ENCODE data around the gene CLTB. TPM values are rescaled to one million over a fixed set of nuclear protein-coding genes. Genes with fewer than 3 reads are reported as not detected.

CLTB gene
- polyA plus RNA-seq, 1 donor: 137 TPM

- Histone ChIP-seq H3K4me3 (ENCODE audit: low read length) (no peak overlapping the region), H3K27me3 (ENCODE audit: control insufficient read depth, insufficient read depth, low read length) (no peaks in the 10 kb centered on the region), H3K9me3 (ENCODE audit: control insufficient read depth, low read depth, low read length) (no peaks in the 10 kb centered on the region), H3K27ac (ENCODE audit: low read length) (no peak overlapping the region), H3K4me1 (ENCODE audit: control insufficient read depth, insufficient read depth, low read length) (no peaks in the 10 kb centered on the region), H3K36me3 (ENCODE audit: control insufficient read depth, insufficient read depth, low read length) (peaks cover 53% of the 10 kb centered on the region)
- DNase-seq: no peak
- WGBS (ENCODE audit: insufficient coverage, low lambda C conversion rate): 80% methylated on average over 1 of the region's 15 CpGs
Measured at GRCh38 chr5:176383248-176383905, 33.0 kb downstream of the CLTB start.

- no peaks in the 10 kb centered on the region for H3K27me3 ChIP-seq (ENCODE audit: control insufficient read depth, insufficient read depth, low read length)
- no peak overlapping the region for H3K27ac ChIP-seq (ENCODE audit: low read length)
- no peaks in the 10 kb centered on the region for H3K4me1 ChIP-seq (ENCODE audit: control insufficient read depth, insufficient read depth, low read length)
- no peak overlapping the region for H3K4me3 ChIP-seq (ENCODE audit: low read length)
- WGBS (ENCODE audit: insufficient coverage, low lambda C conversion rate): no CpG with 5 or more reads among the region's 3 CpGs
- H3K36me3 ChIP-seq (ENCODE audit: control insufficient read depth, insufficient read depth, low read length): peaks cover 53% of the 10 kb centered on the region
- no peak for DNase-seq
- no peaks in the 10 kb centered on the region for H3K9me3 ChIP-seq (ENCODE audit: control insufficient read depth, low read depth, low read length)
Measured at GRCh38 chr5:176382721-176383120, 33.6 kb downstream of the CLTB start.

DNA sequence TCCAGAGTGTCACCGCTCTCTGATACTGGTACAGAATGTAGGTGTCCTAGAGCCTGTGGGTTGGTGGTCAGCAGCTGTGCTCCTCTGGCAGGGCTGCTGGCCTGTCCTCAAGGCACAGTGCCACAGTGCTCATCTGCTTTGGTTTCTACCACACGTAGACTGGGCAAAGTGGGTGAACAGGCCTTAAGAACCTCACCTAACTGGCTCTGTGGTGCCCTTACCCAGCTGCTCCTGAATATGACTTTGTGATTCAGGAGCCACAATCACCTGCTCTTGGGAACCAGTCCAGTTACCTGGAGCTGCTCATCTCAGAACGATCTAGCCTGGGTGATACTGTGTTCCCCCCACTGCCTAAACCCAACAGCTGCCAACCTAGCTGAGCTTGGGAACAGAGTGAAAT, 34.4 kb downstream of the CLTB start:
- WGBS (ENCODE audit: insufficient coverage, low lambda C conversion rate): no CpG with 5 or more reads among the region's 3 CpGs
- H3K36me3 ChIP-seq (ENCODE audit: control insufficient read depth, insufficient read depth, low read length): peaks cover 53% of the 10 kb centered on the region
- H3K27me3 ChIP-seq (ENCODE audit: control insufficient read depth, insufficient read depth, low read length): no peaks in the 10 kb centered on the region
- no peaks in the 10 kb centered on the region for H3K4me1 ChIP-seq (ENCODE audit: control insufficient read depth, insufficient read depth, low read length)
- no peak for DNase-seq
- H3K27ac ChIP-seq (ENCODE audit: low read length): no peak overlapping the region
- H3K9me3 ChIP-seq (ENCODE audit: control insufficient read depth, low read depth, low read length): no peaks in the 10 kb centered on the region
- no peak overlapping the region for H3K4me3 ChIP-seq (ENCODE audit: low read length)

DNA sequence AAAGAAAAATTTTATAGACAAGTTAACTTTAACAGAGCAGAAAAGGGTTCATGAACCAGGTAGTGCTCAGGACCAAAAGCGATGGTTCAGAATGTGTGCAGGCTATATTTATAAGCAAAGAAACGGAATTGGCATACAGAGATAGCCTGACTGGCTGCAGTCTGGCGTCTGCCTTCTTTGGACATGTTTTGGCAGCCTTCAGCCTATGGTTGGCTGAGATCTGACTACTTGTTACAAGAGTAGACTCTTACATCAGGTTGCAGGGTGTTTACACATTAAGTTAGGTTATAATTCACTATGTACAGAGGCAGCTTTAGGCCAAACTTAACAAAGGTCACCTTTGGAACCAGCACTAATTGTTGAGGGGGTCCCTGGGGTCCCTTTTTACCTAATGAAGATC, 34.9 kb downstream of the CLTB start:
- Histone ChIP-seq H3K27me3 (ENCODE audit: control insufficient read depth, insufficient read depth, low read length) (no peaks in the 10 kb centered on the region), H3K27ac (ENCODE audit: low read length) (no peak overlapping the region), H3K36me3 (ENCODE audit: control insufficient read depth, insufficient read depth, low read length) (peaks cover 48% of the 10 kb centered on the region), H3K4me1 (ENCODE audit: control insufficient read depth, insufficient read depth, low read length) (no peaks in the 10 kb centered on the region), H3K4me3 (ENCODE audit: low read length) (no peak overlapping the region), H3K9me3 (ENCODE audit: control insufficient read depth, low read depth, low read length) (no peaks in the 10 kb centered on the region)
- WGBS (ENCODE audit: insufficient coverage, low lambda C conversion rate): no CpG with 5 or more reads among the region's 3 CpGs
- DNase-seq: no peak

DNA sequence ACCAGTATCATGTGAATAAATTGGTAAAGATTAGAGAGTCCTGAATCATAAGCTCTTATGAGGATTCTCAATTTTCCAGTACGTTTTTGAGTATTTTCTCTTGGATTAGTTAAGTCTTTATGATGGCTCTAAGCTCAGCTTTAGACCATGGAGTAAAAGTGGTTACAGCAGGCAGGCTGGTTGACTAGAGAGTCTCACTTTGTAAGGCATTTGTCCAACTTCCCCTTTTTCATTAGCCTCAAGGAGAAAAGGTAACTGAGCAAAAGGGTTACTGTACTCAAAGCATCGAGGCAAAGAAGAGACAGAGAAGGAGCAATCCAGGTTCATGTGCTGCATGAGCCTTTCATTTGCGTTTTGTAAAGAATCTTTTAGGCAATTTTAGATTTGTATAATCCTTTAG, 36.5 kb downstream of the CLTB start:
- WGBS (ENCODE audit: insufficient coverage, low lambda C conversion rate): 100% methylated on average over 2 of the region's 3 CpGs
- H3K27ac ChIP-seq (ENCODE audit: low read length): no peak overlapping the region
- H3K36me3 ChIP-seq (ENCODE audit: control insufficient read depth, insufficient read depth, low read length): peaks cover 38% of the 10 kb centered on the region
- no peaks in the 10 kb centered on the region for H3K9me3 ChIP-seq (ENCODE audit: control insufficient read depth, low read depth, low read length)
- no peaks in the 10 kb centered on the region for H3K27me3 ChIP-seq (ENCODE audit: control insufficient read depth, insufficient read depth, low read length)
- DNase-seq: no peak
- no peaks in the 10 kb centered on the region for H3K4me1 ChIP-seq (ENCODE audit: control insufficient read depth, insufficient read depth, low read length)
- no peak overlapping the region for H3K4me3 ChIP-seq (ENCODE audit: low read length)

- no peaks in the 10 kb centered on the region for H3K9me3 ChIP-seq (ENCODE audit: control insufficient read depth, low read depth, low read length)
- peak in 1 of 2 donors; percentile 36 for DNase-seq
- WGBS (ENCODE audit: insufficient coverage, low lambda C conversion rate): no CpG with 5 or more reads among the region's 7 CpGs
- H3K4me1 ChIP-seq (ENCODE audit: control insufficient read depth, insufficient read depth, low read length): no peaks in the 10 kb centered on the region
- peaks cover 3% of the 10 kb centered on the region for H3K36me3 ChIP-seq (ENCODE audit: control insufficient read depth, insufficient read depth, low read length)
- peaks cover under 1% of the 10 kb centered on the region for H3K27me3 ChIP-seq (ENCODE audit: control insufficient read depth, insufficient read depth, low read length)
- no peak overlapping the region for H3K27ac ChIP-seq (ENCODE audit: low read length)
- no peak overlapping the region for H3K4me3 ChIP-seq (ENCODE audit: low read length)
Measured at GRCh38 chr5:176373100-176373818, 43.1 kb downstream of the CLTB start.

- Histone ChIP-seq H3K36me3 (ENCODE audit: control insufficient read depth, insufficient read depth, low read length) (peaks cover 10% of the 10 kb centered on the region), H3K27ac (ENCODE audit: low read length) (no peak overlapping the region), H3K4me3 (ENCODE audit: low read length) (no peak overlapping the region), H3K4me1 (ENCODE audit: control insufficient read depth, insufficient read depth, low read length) (no peaks in the 10 kb centered on the region), H3K9me3 (ENCODE audit: control insufficient read depth, low read depth, low read length) (no peaks in the 10 kb centered on the region), H3K27me3 (ENCODE audit: control insufficient read depth, insufficient read depth, low read length) (peaks cover 5% of the 10 kb centered on the region)
- DNase-seq: no peak
- no CpG with 5 or more reads among the region's 13 CpGs for WGBS (ENCODE audit: insufficient coverage, low lambda C conversion rate)
Measured at GRCh38 chr5:176371621-176372539, 44.5 kb downstream of the CLTB start.

GRCh38 chr5:176369934-176370711, 46.2 kb downstream of the CLTB start:
- WGBS (ENCODE audit: insufficient coverage, low lambda C conversion rate): 100% methylated on average over 2 of the region's 8 CpGs
- peak in 1 of 2 donors; percentile 59 for DNase-seq
- H3K36me3 ChIP-seq (ENCODE audit: control insufficient read depth, insufficient read depth, low read length): peaks cover 10% of the 10 kb centered on the region
- H3K4me3 ChIP-seq (ENCODE audit: low read length): no peak overlapping the region
- peaks cover 17% of the 10 kb centered on the region for H3K27me3 ChIP-seq (ENCODE audit: control insufficient read depth, insufficient read depth, low read length)
- peaks cover 4% of the 10 kb centered on the region for H3K9me3 ChIP-seq (ENCODE audit: control insufficient read depth, low read depth, low read length)
- H3K27ac ChIP-seq (ENCODE audit: low read length): no peak overlapping the region
- H3K4me1 ChIP-seq (ENCODE audit: control insufficient read depth, insufficient read depth, low read length): no peaks in the 10 kb centered on the region

GRCh38 chr5:176368726-176369125, 47.6 kb downstream of the CLTB start:
- peaks cover 4% of the 10 kb centered on the region for H3K4me1 ChIP-seq (ENCODE audit: control insufficient read depth, insufficient read depth, low read length)
- peaks cover 4% of the 10 kb centered on the region for H3K9me3 ChIP-seq (ENCODE audit: control insufficient read depth, low read depth, low read length)
- no peak for DNase-seq
- H3K27me3 ChIP-seq (ENCODE audit: control insufficient read depth, insufficient read depth, low read length): peaks cover 28% of the 10 kb centered on the region
- H3K27ac ChIP-seq (ENCODE audit: low read length): no peak overlapping the region
- no CpG with 5 or more reads among the region's 13 CpGs for WGBS (ENCODE audit: insufficient coverage, low lambda C conversion rate)
- peaks cover 10% of the 10 kb centered on the region for H3K36me3 ChIP-seq (ENCODE audit: control insufficient read depth, insufficient read depth, low read length)
- H3K4me3 ChIP-seq (ENCODE audit: low read length): no peak overlapping the region

Data from large intestine (tissue), 3 donors.